GM18499 (cell line): ENCODE results near the gene TNFAIP1.
A peak's percentile ranks its signal among the peaks of the same experiment; 100 is the strongest.
"Not testable (repeated sequence)": the region's sequence is repeated elsewhere in the genome, so short reads cannot be mapped to it uniquely, and the experiment has no call there.

Source experiments
- ATAC-seq: cut with Tn5 transposase; IDR thresholded peaks from one replicate; pipeline ENCODE4 v1.9.1; 2021; ENCODE audit warnings: moderate number of reproducible peaks; ENCODE audit not compliant: insufficient read depth, unreplicated experiment

Gene TNFAIP1

GRCh38 chr17:28335201-28335958, at the start of gene TNFAIP1, which contains the start of gene IFT20:
Gene TNFAIP1, plus strand, starts transcription at chr17:28335761. Its CDS starts 3,761 bp downstream, at chr17:28339522.
Gene IFT20, minus strand, starts transcription at chr17:28335472. Its CDS starts 3,487 bp downstream, at chr17:28331985.
- peak; percentile 89 for ATAC-seq

- ATAC-seq: no peak
Observed at GRCh38 chr17:28285965-28286364, 49.6 kb upstream of the TNFAIP1 start.

GRCh38 chr17:28290703-28291102, 44.9 kb upstream of the TNFAIP1 start:
- ATAC-seq: no peak

- ATAC-seq: no peak
Observed at GRCh38 chr17:28291780-28292330, 43.7 kb upstream of the TNFAIP1 start.

GRCh38 chr17:28292878-28293277, 42.7 kb upstream of the TNFAIP1 start:
- not testable (repeated sequence) for ATAC-seq

- no peak for ATAC-seq
Observed at GRCh38 chr17:28293994-28294393, 41.6 kb upstream of the TNFAIP1 start.

- ATAC-seq: no peak
Observed at GRCh38 chr17:28295677-28296578, 39.6 kb upstream of the TNFAIP1 start.

- ATAC-seq: no peak
Observed at GRCh38 chr17:28298449-28298848, 37.1 kb upstream of the TNFAIP1 start.

- ATAC-seq: no peak
Observed at GRCh38 chr17:28306954-28307401, 28.6 kb upstream of the TNFAIP1 start.

- ATAC-seq: no peak
Observed at GRCh38 chr17:28313841-28314240, 21.7 kb upstream of the TNFAIP1 start.

- no peak for ATAC-seq
Observed at GRCh38 chr17:28315846-28316705, 19.5 kb upstream of the TNFAIP1 start.

GRCh38 chr17:28317099-28317965, 18.2 kb upstream of the TNFAIP1 start:
- no peak for ATAC-seq

- no peak for ATAC-seq
Observed at GRCh38 chr17:28317966-28318758, 17.4 kb upstream of the TNFAIP1 start.

GRCh38 chr17:28318759-28319597, 16.6 kb upstream of the TNFAIP1 start, which contains the start of gene TMEM97:
Gene TMEM97, plus strand, starts transcription at chr17:28319200. Its CDS starts 40 bp downstream, at chr17:28319240.
- peak; percentile 90 for ATAC-seq

GRCh38 chr17:28319598-28319935, 16.0 kb upstream of the TNFAIP1 start:
- no peak for ATAC-seq

GRCh38 chr17:28320215-28321061, 15.1 kb upstream of the TNFAIP1 start:
- no peak for ATAC-seq
